ENCODE measurements around the gene LRCH1. TPM values are rescaled to one million over a fixed set of nuclear protein-coding genes. Genes with fewer than 3 reads are reported as not detected.
A peak's percentile ranks its signal among the peaks of the same experiment; 100 is the strongest.

LRCH1 gene
- total RNA-seq, 1 experiment from 2014 or later: 2.9 TPM

- DNase-seq (ENCODE audit: low read depth): no peak
Measured at GRCh38 chr13:46712524-46712923, 159.6 kb downstream of the LRCH1 start.

GRCh38 chr13:46715363-46715762 is 162.4 kb downstream of the LRCH1 start:
- no peak for DNase-seq (ENCODE audit: low read depth)

GRCh38 chr13:46716821-46717220 is 163.9 kb downstream of the LRCH1 start:
- no peak for DNase-seq (ENCODE audit: low read depth)

- no peak for DNase-seq (ENCODE audit: low read depth)
Measured at GRCh38 chr13:46717275-46717674, 164.3 kb downstream of the LRCH1 start.

GRCh38 chr13:46717856-46718255 is 164.9 kb downstream of the LRCH1 start:
- no peak for DNase-seq (ENCODE audit: low read depth)

GRCh38 chr13:46720189-46720588 is 167.2 kb downstream of the LRCH1 start:
- DNase-seq (ENCODE audit: low read depth): no peak

GRCh38 chr13:46721054-46721453 is 168.1 kb downstream of the LRCH1 start:
- DNase-seq (ENCODE audit: low read depth): peak; percentile 23

GRCh38 chr13:46726347-46726746 is 173.4 kb downstream of the LRCH1 start:
- DNase-seq (ENCODE audit: low read depth): no peak

GRCh38 chr13:46728777-46729176 is 175.8 kb downstream of the LRCH1 start:
- peak; percentile 15 for DNase-seq (ENCODE audit: low read depth)

- no peak for DNase-seq (ENCODE audit: low read depth)
Measured at GRCh38 chr13:46731535-46731934, 178.6 kb downstream of the LRCH1 start.

GRCh38 chr13:46735425-46735824 is 182.5 kb downstream of the LRCH1 start:
- DNase-seq (ENCODE audit: low read depth): no peak

- no peak for DNase-seq (ENCODE audit: low read depth)
Measured at GRCh38 chr13:46736541-46737310, 183.8 kb downstream of the LRCH1 start.

- DNase-seq (ENCODE audit: low read depth): no peak
Measured at GRCh38 chr13:46738055-46738454, 185.1 kb downstream of the LRCH1 start.

GRCh38 chr13:46738766-46739165 is 185.8 kb downstream of the LRCH1 start:
- no peak for DNase-seq (ENCODE audit: low read depth)

GRCh38 chr13:46739447-46740098 is 186.6 kb downstream of the LRCH1 start:
- no peak for DNase-seq (ENCODE audit: low read depth)

- DNase-seq (ENCODE audit: low read depth): no peak
Measured at GRCh38 chr13:46743191-46743590, 190.2 kb downstream of the LRCH1 start.

GRCh38 chr13:46745062-46745461 is 192.1 kb downstream of the LRCH1 start:
- no peak for DNase-seq (ENCODE audit: low read depth)

GRCh38 chr13:46745706-46746105 is 192.7 kb downstream of the LRCH1 start:
- no peak for DNase-seq (ENCODE audit: low read depth)

GRCh38 chr13:46747031-46747820 is 194.3 kb downstream of the LRCH1 start:
- no peak for DNase-seq (ENCODE audit: low read depth)

- DNase-seq (ENCODE audit: low read depth): no peak
Measured at GRCh38 chr13:46748300-46748699, 195.3 kb downstream of the LRCH1 start.

GRCh38 chr13:46749951-46750350 is 197.0 kb downstream of the LRCH1 start:
- DNase-seq (ENCODE audit: low read depth): no peak

GRCh38 chr13:46751811-46752635 is 199.1 kb downstream of the LRCH1 start:
- DNase-seq (ENCODE audit: low read depth): no peak

All from Daoy (cell line).